HEK293 (cell line): ENCODE data around the gene IL20RA.

Experiments used
- CTCF ChIA-PET: fragments of 350-600 bp; formaldehyde crosslinking; extraction: SDS; loops from one replicate; lab custom pipeline; 2021; ENCODE audit warnings: antibody characterized with exemption; lab: Yijun Ruan, JAX
- POLR2A ChIA-PET: fragments of 300-600 bp; formaldehyde crosslinking; extraction: SDS; loops from one replicate; lab custom pipeline; 2020; ENCODE audit warnings: antibody characterized with exemption, inconsistent platforms; lab: Yijun Ruan, JAX
- H3K27ac ChIP-seq: fragments of 200-500 bp; sonication (Bioruptor generic); 2 replicates; pipeline ENCODE4 v1.5.1; 2014; ENCODE audit warnings: low read depth, low read length, control low read depth, inconsistent platforms; ENCODE audit errors: extremely low read depth
- H3K36me3 ChIP-seq, 2 experiments: fragments of 200-500 bp in 1 of 2; sonication (Bioruptor generic) in 1 of 2; 1 replicate in 1 of 2; 2 replicates in 1 of 2; pipeline ENCODE4 v1.5.1; 2014 to 2017; ENCODE audit warnings: inconsistent platforms in 2 of 2, low read length in 2 of 2; ENCODE audit not compliant: control insufficient read depth in 2 of 2, insufficient read depth in 1 of 2
- H3K4me1 ChIP-seq: fragments of 200-500 bp; sonication (Bioruptor generic); 2 replicates; pipeline ENCODE4 v1.5.1; 2014; ENCODE audit warnings: mild to moderate bottlenecking, low read length, inconsistent platforms; ENCODE audit not compliant: control insufficient read depth, insufficient read depth
- H3K4me3 ChIP-seq: 2 replicates; pipeline ENCODE4 v1.5.1; 2011; ENCODE audit warnings: low read depth, mild to moderate bottlenecking, control low read depth, low read length, moderate library complexity
- H3K9me3 ChIP-seq: fragments of 200-500 bp; sonication (Bioruptor generic); 2 replicates; pipeline ENCODE4 v1.5.1; 2014; ENCODE audit warnings: low read depth, low read length, inconsistent platforms; ENCODE audit not compliant: control insufficient read depth, insufficient read depth
- ATF2 ChIP-seq: fragments of 450-650 bp; formaldehyde crosslinking; IDR thresholded peaks from 2 replicates; pipeline ENCODE4 v1.5.1; 2016; ENCODE audit warnings: missing biosample characterization, missing genetic modification characterization, low read depth
- BCL6B ChIP-seq: fragments of 450-650 bp; formaldehyde crosslinking; IDR thresholded peaks from 2 replicates; pipeline ENCODE4 v1.5.1; 2017; ENCODE audit warnings: missing biosample characterization, missing genetic modification characterization
- GLIS2 ChIP-seq: fragments of 450-650 bp; formaldehyde crosslinking; IDR thresholded peaks from 2 replicates; pipeline ENCODE4 v1.5.1; 2016; ENCODE audit warnings: missing biosample characterization, missing genetic modification characterization
- KLF16 ChIP-seq: fragments of 450-650 bp; formaldehyde crosslinking; IDR thresholded peaks from 2 replicates; pipeline ENCODE4 v1.5.1; 2017; ENCODE audit warnings: missing biosample characterization, missing genetic modification characterization
- KLF9 ChIP-seq: fragments of 450-650 bp; formaldehyde crosslinking; IDR thresholded peaks from 2 replicates; pipeline ENCODE4 v1.5.1; 2016; ENCODE audit warnings: missing biosample characterization, missing genetic modification characterization, low read depth
- OSR2 ChIP-seq: fragments of 450-650 bp; formaldehyde crosslinking; IDR thresholded peaks from 2 replicates; pipeline ENCODE4 v1.5.1; 2016; ENCODE audit warnings: missing biosample characterization, missing genetic modification characterization
- REST ChIP-seq: fragments of 450-650 bp; formaldehyde crosslinking; IDR thresholded peaks from 2 replicates; pipeline ENCODE4 v1.5.1; 2016; ENCODE audit warnings: missing biosample characterization, missing genetic modification characterization
- SP7 ChIP-seq: fragments of 450-650 bp; formaldehyde crosslinking; IDR thresholded peaks from 2 replicates; pipeline ENCODE4 v1.5.1; 2016; ENCODE audit warnings: missing biosample characterization, missing genetic modification characterization
- TSHZ1 ChIP-seq: fragments of 450-650 bp; formaldehyde crosslinking; IDR thresholded peaks from 2 replicates; pipeline ENCODE4 v1.5.1; 2016; ENCODE audit warnings: missing biosample characterization, missing genetic modification characterization, borderline replicate concordance
- ZBTB26 ChIP-seq: fragments of 450-650 bp; formaldehyde crosslinking; optimal IDR thresholded peaks from 2 replicates; pipeline ENCODE3; 2016; ENCODE audit warnings: missing biosample characterization, mild to moderate bottlenecking, missing genetic modification characterization
- ZFP37 ChIP-seq: fragments of 450-650 bp; formaldehyde crosslinking; IDR thresholded peaks from 2 replicates; pipeline ENCODE4 v1.5.1; 2016; ENCODE audit warnings: missing biosample characterization, missing genetic modification characterization
- ZNF16 ChIP-seq: fragments of 450-650 bp; formaldehyde crosslinking; IDR thresholded peaks from 2 replicates; pipeline ENCODE4 v1.5.1; 2016; ENCODE audit warnings: low read depth, missing biosample characterization, missing genetic modification characterization
- ZNF184 ChIP-seq: fragments of 450-650 bp; IDR thresholded peaks from 2 replicates; pipeline ENCODE4 v1.5.1; 2018; ENCODE audit warnings: missing biosample characterization, mild to moderate bottlenecking, missing genetic modification characterization
- ZNF23 ChIP-seq: fragments of 450-650 bp; formaldehyde crosslinking; IDR thresholded peaks from 2 replicates; pipeline ENCODE4 v1.5.1; 2016; ENCODE audit warnings: missing biosample characterization, missing genetic modification characterization, borderline replicate concordance
- ZNF24 ChIP-seq: fragments of 450-650 bp; formaldehyde crosslinking; IDR thresholded peaks from 2 replicates; pipeline ENCODE4 v1.5.1; 2016; ENCODE audit warnings: missing biosample characterization, missing genetic modification characterization
- ZNF311 ChIP-seq: fragments of 450-650 bp; formaldehyde crosslinking; IDR thresholded peaks from 2 replicates; pipeline ENCODE4 v1.5.1; 2017; ENCODE audit warnings: missing biosample characterization, missing genetic modification characterization, borderline replicate concordance
- ZNF341 ChIP-seq: fragments of 450-650 bp; formaldehyde crosslinking; IDR thresholded peaks from 2 replicates; pipeline ENCODE4; 2016; ENCODE audit warnings: low read depth, missing biosample characterization, missing genetic modification characterization
- ZNF521 ChIP-seq: fragments of 450-650 bp; formaldehyde crosslinking; IDR thresholded peaks from 2 replicates; pipeline ENCODE4 v1.5.1; 2017; ENCODE audit warnings: missing biosample characterization, mild to moderate bottlenecking, missing genetic modification characterization
- ZNF530 ChIP-seq: fragments of 450-650 bp; formaldehyde crosslinking; IDR thresholded peaks from 2 replicates; pipeline ENCODE4 v1.5.1; 2016; ENCODE audit warnings: low read depth, missing biosample characterization, missing genetic modification characterization
- ZNF664 ChIP-seq: fragments of 450-650 bp; formaldehyde crosslinking; IDR thresholded peaks from 2 replicates; pipeline ENCODE4 v1.5.1; 2016; ENCODE audit warnings: missing biosample characterization, missing genetic modification characterization
- ZNF677 ChIP-seq: fragments of 450-650 bp; IDR thresholded peaks from 2 replicates; pipeline ENCODE4 v1.5.0; 2018; ENCODE audit warnings: missing biosample characterization, mild to moderate bottlenecking, missing genetic modification characterization, moderate library complexity

IL20RA gene

GRCh38 chr6:136983687-136984086, 61.1 kb downstream of the IL20RA start:
- CTCF ChIA-PET = interaction anchor here (1.1 to 1.2 kb wide), 2 partner anchors 17 to 30 kb away, joined by 3 to 4 read pairs; no protein-coding TSS in a partner anchor
- Histone ChIP-seq H3K36me3 (no peaks in the 10 kb centered on the region), H3K27ac (no peak overlapping the region), H3K4me1 (no peaks in the 10 kb centered on the region), H3K4me3 (no peak overlapping the region), H3K9me3 (no peaks in the 10 kb centered on the region)
- TF ChIP-seq ZNF16 (tag by site-specific recombination) (no peak), ZNF23 (tag by site-specific recombination) (no peak), ZNF341 (tag by site-specific recombination) (no peak), ZNF530 (tag by site-specific recombination) (no peak), ZFP37 (tag by site-specific recombination) (no peak), ZBTB26 (no peak), ZNF521 (no peak), ZNF677 (no peak), KLF16 (tag by site-specific recombination) (no peak), ZNF24 (tag by site-specific recombination) (no peak), KLF9 (tag by site-specific recombination) (no peak), ZNF184 (tag by site-specific recombination) (no peak), TSHZ1 (tag by site-specific recombination) (no peak), ZNF311 (tag by site-specific recombination) (no peak), BCL6B (tag by site-specific recombination) (no peak), SP7 (tag by site-specific recombination) (no peak)
- POLR2A ChIA-PET = no interaction called here

- H3K4me3 ChIP-seq = no peak overlapping the region
- ChIA-PET POLR2A (no interaction called here), CTCF (interaction anchor here (1.1 to 1.2 kb wide), 2 partner anchors 16 to 31 kb away, joined by 3 to 4 read pairs; no protein-coding TSS in a partner anchor)
- H3K4me1 ChIP-seq = no peaks in the 10 kb centered on the region
- H3K9me3 ChIP-seq = no peaks in the 10 kb centered on the region
- H3K27ac ChIP-seq = no peak overlapping the region
- TF ChIP-seq REST (tag by site-specific recombination) (no peak), ZNF664 (tag by site-specific recombination) (no peak), OSR2 (tag by site-specific recombination) (no peak), ATF2 (no peak), GLIS2 (tag by site-specific recombination) (no peak)
- TF ChIP-seq, all 188 proteins: peak for 0
- no peaks in the 10 kb centered on the region for H3K36me3 ChIP-seq
Observed at GRCh38 chr6:136982928-136983327, 61.8 kb downstream of the IL20RA start.
